ENCODE measurements around the gene INO80B. TPM values are rescaled to one million over a fixed set of nuclear protein-coding genes. Genes with fewer than 3 reads are reported as not detected.

Gene INO80B
- total and polyA plus RNA-seq, 9 of the 15 experiments (the other 6 are each of a cell fraction or from before 2014, with no cell fraction given) = 0.41 to 22.6 (median 9.0) TPM

DNA sequence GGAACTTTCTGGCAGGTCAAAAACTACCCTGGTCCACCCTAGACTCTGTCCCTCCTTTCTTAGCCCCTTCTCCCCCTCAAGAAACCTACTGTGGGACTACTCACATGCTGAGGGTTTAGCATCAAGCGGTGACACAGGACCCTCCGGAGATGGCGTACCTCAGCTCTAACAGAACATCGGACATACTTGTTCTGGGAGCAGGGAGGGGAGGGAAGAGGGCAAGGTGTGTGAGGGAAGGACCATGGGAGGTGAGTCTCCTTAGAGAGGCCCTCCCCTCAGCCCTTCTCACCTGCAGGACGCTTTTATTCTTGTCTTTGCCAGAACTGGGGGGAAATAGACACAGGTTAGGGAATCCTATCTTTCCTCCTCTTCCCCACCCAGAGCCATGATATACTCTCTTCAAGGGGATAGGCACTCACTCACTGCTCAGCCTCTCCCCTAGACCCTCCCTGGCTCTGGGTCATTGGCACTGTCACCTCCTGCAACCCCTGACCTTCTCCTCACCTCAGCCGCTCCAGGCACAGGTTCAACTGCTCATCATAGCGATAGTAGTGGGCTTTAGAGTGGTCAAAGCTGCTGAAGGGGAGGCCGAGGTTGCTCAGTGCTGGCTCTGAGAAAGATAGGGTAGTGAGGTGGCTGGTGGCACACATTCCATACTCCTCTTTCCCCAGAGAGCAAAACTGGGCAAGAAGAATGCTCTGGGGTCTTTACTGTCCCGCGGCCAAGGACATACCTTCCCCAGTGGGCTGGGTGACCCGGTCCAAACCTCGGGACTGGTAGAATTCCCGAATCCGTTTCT lies 50.8 kb downstream of the INO80B start:
- Histone ChIP-seq H3K4me3 (peak overlapping the region; percentile 20), H4K20me1 (replicated peaks; ENCODE audit: control insufficient read depth, insufficient read depth, low read length) (no peaks in the 10 kb centered on the region), H3K9me1 (ENCODE audit: control insufficient read depth, insufficient read depth, low read length) (no peaks in the 10 kb centered on the region), H3K4me2 (ENCODE audit: insufficient read depth, low read length) (peak overlapping the region; percentile 76), H3K79me2 (ENCODE audit: control insufficient read depth, insufficient read depth, low read length) (peaks cover 46% of the 10 kb centered on the region), H3K4me1 (replicated peaks in 1 of 2; ENCODE audit: control insufficient read depth in 2 of 2, insufficient read depth in 2 of 2, low read length in 2 of 2) (peaks cover 46 to 66% of the 10 kb centered on the region in 2 experiments; a peak in 4 of 5 replicates), H3K27ac (ENCODE audit: extremely low read depth, low read depth, low read length) (peak overlapping the region; percentile 15), H3K27me3 (ENCODE audit: control insufficient read depth in 2 of 2, insufficient read depth in 2 of 2, low read length in 2 of 2) (no peaks in the 10 kb centered on the region), H3K9ac (ENCODE audit: insufficient read depth in 1 of 2, low read depth in 2 of 2, low read length in 2 of 2) (peak overlapping the region; percentile 11 to 89), H2AFZ (ENCODE audit: low read depth, low read length) (no peak overlapping the region), H3K9me3 (replicated peaks; ENCODE audit: control insufficient read depth, insufficient read depth, low read depth, low read length) (no peaks in the 10 kb centered on the region), H3K36me3 (ENCODE audit: control insufficient read depth, insufficient read depth, low read length) (peaks cover 13% of the 10 kb centered on the region; the same call in 2 of the 3 replicates)
- ChIA-PET POLR2A (interaction anchor here (0.5 to 1.9 kb wide), 6 partner anchors 13 to 324 kb away, joined by 3 to 5 read pairs (median 4); partner anchors contain the start of genes CCDC142 and TTC31), CTCF (ENCODE audit: low intra/inter-chr PET ratio) (interaction anchor here (0.6 kb wide), 1 partner anchor 109 kb away, joined by 3 read pairs; no protein-coding TSS in a partner anchor)
- no TSS peak for BruUV-seq (replicated peaks)
- 50% methylated on average over 13 of the region's 14 CpGs for WGBS (ENCODE audit: insufficient coverage, low coverage, missing lambda C conversion rate)
- TF ChIP-seq NR1H2 (CRISPR knock-in tag; IDR thresholded peaks at IDR 0.05) (no peak), DMBX1 (CRISPR knock-in tag; IDR thresholded peaks at IDR 0.05; ENCODE audit: borderline replicate concordance) (no peak)
- TF ChIP-seq, protein P1, sequence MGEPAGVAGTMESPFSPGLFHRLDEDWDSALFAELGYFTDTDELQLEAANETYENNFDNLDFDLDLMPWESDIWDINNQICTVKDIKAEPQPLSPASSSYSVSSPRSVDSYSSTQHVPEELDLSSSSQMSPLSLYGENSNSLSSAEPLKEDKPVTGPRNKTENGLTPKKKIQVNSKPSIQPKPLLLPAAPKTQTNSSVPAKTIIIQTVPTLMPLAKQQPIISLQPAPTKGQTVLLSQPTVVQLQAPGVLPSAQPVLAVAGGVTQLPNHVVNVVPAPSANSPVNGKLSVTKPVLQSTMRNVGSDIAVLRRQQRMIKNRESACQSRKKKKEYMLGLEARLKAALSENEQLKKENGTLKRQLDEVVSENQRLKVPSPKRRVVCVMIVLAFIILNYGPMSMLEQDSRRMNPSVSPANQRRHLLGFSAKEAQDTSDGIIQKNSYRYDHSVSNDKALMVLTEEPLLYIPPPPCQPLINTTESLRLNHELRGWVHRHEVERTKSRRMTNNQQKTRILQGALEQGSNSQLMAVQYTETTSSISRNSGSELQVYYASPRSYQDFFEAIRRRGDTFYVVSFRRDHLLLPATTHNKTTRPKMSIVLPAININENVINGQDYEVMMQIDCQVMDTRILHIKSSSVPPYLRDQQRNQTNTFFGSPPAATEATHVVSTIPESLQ (CRISPR knock-in tag; IDR thresholded peaks at IDR 0.05) = 0 out of 2 replicates have a peak, but pooled peaks have one; percentile 37
- DNase-seq (ENCODE audit: extremely low read depth in 1 of 4, low spot score in 3 of 4) (no peak), ATAC-seq (no peak), FAIRE-seq (no peak)
- intact Hi-C loops (cut with micrococcal nuclease) (no loop called here), in situ Hi-C loops (cut with MboI) (no loop called here)

All from K562 (cell line).